CD1c-positive myeloid dendritic cell (primary cell): Measurements from ENCODE around the gene IL22RA2.
A peak's percentile ranks its signal among the peaks of the same experiment; 100 is the strongest.
"Not testable (repeated sequence)": the region's sequence is repeated elsewhere in the genome, so short reads cannot be mapped to it uniquely, and the experiment has no call there.

Experiments used
- DNase-seq: peaks from one replicate; pipeline ENCODE4 v3.0.0-alpha.2; 2016; ENCODE audit errors: extremely low spot score

The IL22RA2 gene

GRCh38 chr6:137173501-137173900 lies at the start of gene IL22RA2:
IL22RA2 (minus strand) TSS chr6:137173644; CDS start chr6:137161749, 11,895 bp downstream.
- no peak for DNase-seq

GRCh38 chr6:137222381-137222780 lies 48.9 kb upstream of the IL22RA2 start:
- peak; percentile 82 for DNase-seq

- no peak for DNase-seq
These were observed 46.3 kb upstream of the IL22RA2 start for GRCh38 chr6:137219664-137220252.

GRCh38 chr6:137218917-137219663 lies 45.6 kb upstream of the IL22RA2 start, which contains the start of gene IFNGR1:
IFNGR1 (minus strand) TSS chr6:137219385; CDS start chr6:137219327, 58 bp downstream.
- peak; percentile 98 for DNase-seq

GRCh38 chr6:137218473-137218916 lies 45.1 kb upstream of the IL22RA2 start:
- peak; percentile 95 for DNase-seq

GRCh38 chr6:137217801-137218472 lies 44.5 kb upstream of the IL22RA2 start:
- peak; percentile 68 for DNase-seq

GRCh38 chr6:137216875-137217553 lies 43.6 kb upstream of the IL22RA2 start:
- DNase-seq, result no peak

- DNase-seq, result no peak
These were observed 42.7 kb upstream of the IL22RA2 start for GRCh38 chr6:137216106-137216505.

- not testable (repeated sequence) for DNase-seq
These were observed 42.2 kb upstream of the IL22RA2 start for GRCh38 chr6:137215630-137216029.

- DNase-seq, result no peak
These were observed 41.5 kb upstream of the IL22RA2 start for GRCh38 chr6:137214931-137215330.

- peak; percentile 29 for DNase-seq
These were observed 40.4 kb upstream of the IL22RA2 start for GRCh38 chr6:137213813-137214212.

- no peak for DNase-seq
These were observed 39.9 kb upstream of the IL22RA2 start for GRCh38 chr6:137213331-137213740.

GRCh38 chr6:137211910-137212309 lies 38.5 kb upstream of the IL22RA2 start:
- no peak for DNase-seq

- no peak for DNase-seq
These were observed 37.5 kb upstream of the IL22RA2 start for GRCh38 chr6:137210903-137211302.

GRCh38 chr6:137208279-137208678 lies 34.8 kb upstream of the IL22RA2 start:
- DNase-seq, result no peak

GRCh38 chr6:137207457-137207856 lies 34.0 kb upstream of the IL22RA2 start:
- DNase-seq, result not testable (repeated sequence)

GRCh38 chr6:137206577-137206976 lies 33.1 kb upstream of the IL22RA2 start:
- peak; percentile 53 for DNase-seq

- DNase-seq, result no peak
These were observed 29.8 kb upstream of the IL22RA2 start for GRCh38 chr6:137203256-137203655.

GRCh38 chr6:137202078-137202477 lies 28.6 kb upstream of the IL22RA2 start:
- DNase-seq, result no peak

GRCh38 chr6:137201006-137201405 lies 27.6 kb upstream of the IL22RA2 start:
- DNase-seq, result no peak

- DNase-seq, result no peak
These were observed 26.8 kb upstream of the IL22RA2 start for GRCh38 chr6:137200288-137200687.
